Mucosa of descending colon (tissue), 3 donors: Measurements from ENCODE around the gene RNF208. TPM values are rescaled to one million over a fixed set of nuclear protein-coding genes. Genes with fewer than 3 reads are reported as not detected.

Experiments
- ATAC-seq: fragments of 200-7000 bp; cut with Tn5 transposase; one replicate; pipeline ENCODE4 v1.9.1; 2020; ENCODE audit warnings: mild to moderate bottlenecking, moderate library complexity
- DNase-seq, 3 donors: peaks; one replicate each; pipeline ENCODE4 v3.0.0-alpha.2; 2020
- H3K36me3 ChIP-seq: fragments of 200-600 bp; one replicate; pipeline ENCODE4 v1.8.0; 2021; ENCODE audit warnings: low read depth, mild to moderate bottlenecking
- H3K4me1 ChIP-seq: fragments of 200-600 bp; one replicate; pipeline ENCODE4 v1.8.0; 2021; ENCODE audit warnings: low read depth, mild to moderate bottlenecking
- H3K4me3 ChIP-seq: fragments of 200-600 bp; one replicate; pipeline ENCODE4 v1.8.0; 2021; ENCODE audit warnings: mild to moderate bottlenecking
- H3K9me3 ChIP-seq: fragments of 200-600 bp; one replicate; pipeline ENCODE4 v1.8.0; 2021; ENCODE audit warnings: mild to moderate bottlenecking
- intact Hi-C, 2 donors: fragments of 100-400 bp; cut with DNase I in 1 of 2; cut with micrococcal nuclease in 1 of 2; formaldehyde crosslinking; loops; one replicate each; pipeline versions ENCODE4 v1.11.0 to v1.11.1; 2022; cut with DNase I, micrococcal nuclease
- total RNA-seq, 3 donors: library from RNA; stranded (reverse); fragmentation: NEBNext Ultra II Directional in 2 of 3; extraction: Animal tissue kit (Norgen Biotek cat#: 25700) in 2 of 3; gene quantifications; one replicate each; pipeline versions ENCODE4 v1.2.1 to v1.2.4, GENCODE V29; 2021 to 2023
- TF ChIP-seq, protein P1 (sequence below): fragments of 200-600 bp; IDR thresholded peaks from one replicate; pipeline ENCODE4 v1.8.0; 2022; ENCODE audit warnings: antibody characterized with exemption, mild to moderate bottlenecking
- donor health status: DM: no; HTN: no; CAD: no; lungs with moderate emphysema.
- donor health status: DM: no; HTN: no; CAD: no.
- donor health status: DM: no; HTN: yes; CAD: no.

The RNF208 gene
- total RNA-seq, 3 donors from 2014 or later, result 5.3 to 7.1 (median 5.8) TPM

GRCh38 chr9:137237759-137238726 lies 16.0 kb upstream of the RNF208 start:
- intact Hi-C loops, result loop anchor here (5.0 kb wide), 1 partner anchor 121 kb away; no protein-coding TSS in a partner anchor
- no peak overlapping the region for H3K4me3 ChIP-seq
- DNase-seq (peak in 2 of 3 donors; percentile 72 to 81), ATAC-seq (peak; percentile 42)
- peaks cover 4% of the 10 kb centered on the region for H3K36me3 ChIP-seq
- peaks cover 56% of the 10 kb centered on the region for H3K4me1 ChIP-seq
- TF ChIP-seq, protein P1, sequence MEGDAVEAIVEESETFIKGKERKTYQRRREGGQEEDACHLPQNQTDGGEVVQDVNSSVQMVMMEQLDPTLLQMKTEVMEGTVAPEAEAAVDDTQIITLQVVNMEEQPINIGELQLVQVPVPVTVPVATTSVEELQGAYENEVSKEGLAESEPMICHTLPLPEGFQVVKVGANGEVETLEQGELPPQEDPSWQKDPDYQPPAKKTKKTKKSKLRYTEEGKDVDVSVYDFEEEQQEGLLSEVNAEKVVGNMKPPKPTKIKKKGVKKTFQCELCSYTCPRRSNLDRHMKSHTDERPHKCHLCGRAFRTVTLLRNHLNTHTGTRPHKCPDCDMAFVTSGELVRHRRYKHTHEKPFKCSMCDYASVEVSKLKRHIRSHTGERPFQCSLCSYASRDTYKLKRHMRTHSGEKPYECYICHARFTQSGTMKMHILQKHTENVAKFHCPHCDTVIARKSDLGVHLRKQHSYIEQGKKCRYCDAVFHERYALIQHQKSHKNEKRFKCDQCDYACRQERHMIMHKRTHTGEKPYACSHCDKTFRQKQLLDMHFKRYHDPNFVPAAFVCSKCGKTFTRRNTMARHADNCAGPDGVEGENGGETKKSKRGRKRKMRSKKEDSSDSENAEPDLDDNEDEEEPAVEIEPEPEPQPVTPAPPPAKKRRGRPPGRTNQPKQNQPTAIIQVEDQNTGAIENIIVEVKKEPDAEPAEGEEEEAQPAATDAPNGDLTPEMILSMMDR, result no peak
- no peaks in the 10 kb centered on the region for H3K9me3 ChIP-seq

- Histone ChIP-seq H3K9me3 (no peaks in the 10 kb centered on the region), H3K4me3 (no peak overlapping the region), H3K36me3 (peaks cover 4% of the 10 kb centered on the region), H3K4me1 (peaks cover 46% of the 10 kb centered on the region)
- TF ChIP-seq, protein P1, result no peak
- intact Hi-C loops, result loop anchor here (5.0 kb wide), 1 partner anchor 120 kb away; no protein-coding TSS in a partner anchor
- DNase-seq, result peak in 1 of 3 donors; percentile 23
- no peak for ATAC-seq
These were observed 14.9 kb upstream of the RNF208 start for GRCh38 chr9:137236936-137237421.

GRCh38 chr9:137236238-137236935 lies 14.3 kb upstream of the RNF208 start:
- intact Hi-C loops, result loop anchor here (5.0 kb wide), 1 partner anchor 119 kb away; no protein-coding TSS in a partner anchor
- Histone ChIP-seq H3K4me3 (no peak overlapping the region), H3K4me1 (peaks cover 46% of the 10 kb centered on the region), H3K36me3 (peaks cover 4% of the 10 kb centered on the region), H3K9me3 (no peaks in the 10 kb centered on the region)
- DNase-seq (peak; percentile 92 to 96 (median 93)), ATAC-seq (peak; percentile 51)
- TF ChIP-seq, protein P1, result peak; percentile 99

DNA sequence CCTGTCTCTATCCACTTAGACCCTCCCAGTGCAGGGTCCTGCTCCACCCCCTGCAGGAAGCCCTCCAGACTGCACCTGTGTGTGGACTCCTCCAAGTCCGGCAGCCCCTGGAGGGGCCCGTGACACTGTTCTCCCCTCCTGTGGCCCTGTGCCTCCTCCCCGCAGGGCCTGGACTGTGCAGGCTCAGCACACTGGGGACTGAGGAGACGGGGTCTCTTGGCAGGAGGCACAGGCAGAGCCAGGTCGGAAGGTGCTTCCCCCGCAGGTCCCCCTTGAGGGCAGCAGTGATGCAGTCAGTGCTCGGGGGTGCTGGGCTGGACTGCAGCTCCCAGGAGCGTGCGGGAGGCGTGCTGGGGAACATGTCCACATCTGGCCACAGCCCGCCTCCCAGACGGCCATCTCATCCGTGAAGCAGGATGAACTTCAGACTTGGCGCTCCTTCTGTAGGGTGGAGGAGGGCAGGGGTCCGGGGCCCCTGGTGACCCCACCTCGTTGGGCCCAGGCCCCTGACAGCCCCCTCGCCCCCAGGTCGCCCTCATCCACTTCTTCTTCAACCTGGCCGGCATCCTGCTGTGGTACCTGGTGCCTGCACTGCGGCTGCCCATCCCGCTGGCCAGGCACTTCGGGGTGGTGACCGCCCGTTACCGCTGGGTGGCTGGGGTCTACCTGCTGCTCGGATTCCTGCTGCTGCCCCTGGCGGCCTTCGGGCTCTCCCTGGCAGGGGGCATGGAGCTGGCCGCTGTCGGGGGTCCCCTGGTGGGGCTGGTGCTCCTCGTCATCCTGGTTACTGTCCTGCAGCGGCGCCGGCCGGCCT lies 13.6 kb upstream of the RNF208 start:
- Histone ChIP-seq H3K4me1 (peaks cover 41% of the 10 kb centered on the region), H3K4me3 (no peak overlapping the region), H3K36me3 (no peaks in the 10 kb centered on the region), H3K9me3 (no peaks in the 10 kb centered on the region)
- DNase-seq, result peak in 1 of 3 donors; percentile 19
- intact Hi-C loops, result loop anchor here (5.0 kb wide), 1 partner anchor 118 kb away; no protein-coding TSS in a partner anchor
- TF ChIP-seq, protein P1, result no peak
- ATAC-seq, result no peak
